ENCODE measurements around the gene CGREF1. TPM values are rescaled to one million over a fixed set of nuclear protein-coding genes. Genes with fewer than 3 reads are reported as not detected.

Gene CGREF1
- total RNA-seq, 1 experiment from 2014 or later: 2.1 TPM

GRCh38 chr2:27160191-27160590 is 41.3 kb upstream of the CGREF1 start:
- H3K9me3 Mint-ChIP-seq: peaks cover 3 to 4% of the 10 kb centered on the region in 2 experiments; a peak in 2 of 5 replicates
- Histone ChIP-seq H3K56ac (ENCODE audit: insufficient read length, low read depth, low read length) (no peak overlapping the region), H2BK5ac (ENCODE audit: insufficient read length, low read length) (no peak overlapping the region), H4K20me1 (ENCODE audit: control insufficient read depth, insufficient read depth, insufficient read length) (no peaks in the 10 kb centered on the region), H3K27me3 (ENCODE audit: insufficient read depth, low read length) (no peaks in the 10 kb centered on the region), H3K4me2 (ENCODE audit: insufficient read depth, insufficient read length, low read length) (no peak overlapping the region), H2BK20ac (ENCODE audit: low read depth, low read length, poor library complexity, severe bottlenecking) (no peak overlapping the region), H2BK15ac (ENCODE audit: low read depth, low read length) (no peak overlapping the region), H2AFZ (ENCODE audit: low read length) (no peak overlapping the region), H3K79me2 (ENCODE audit: insufficient read depth, low read length) (no peaks in the 10 kb centered on the region), H3K9ac (ENCODE audit: extremely low read depth, insufficient read length, low read length) (no peak overlapping the region), H3K4me1 (ENCODE audit: insufficient read depth, low read length) (no peaks in the 10 kb centered on the region), H3K18ac (ENCODE audit: insufficient read length, low read depth, low read length) (no peak overlapping the region), H2AK5ac (ENCODE audit: insufficient read length, low read length) (no peak overlapping the region), H3K9me3 (ENCODE audit: control insufficient read depth, low read depth, low read length) (no peaks in the 10 kb centered on the region), H4K5ac (ENCODE audit: insufficient read length, low read depth, low read length) (no peak overlapping the region), H4K8ac (replicated peaks; ENCODE audit: insufficient read length, low read depth, low read length) (no peak overlapping the region), H2BK120ac (ENCODE audit: low read depth, low read length, poor library complexity, severe bottlenecking) (no peak overlapping the region), H3T11ph (ENCODE audit: low read length) (no peak overlapping the region), H2BK12ac (ENCODE audit: insufficient read length, low read depth, low read length) (no peak overlapping the region), H4K91ac (ENCODE audit: insufficient read length, low read depth, low read length) (no peak overlapping the region), H3K27ac (ENCODE audit: insufficient read length, low read depth, low read length) (no peak overlapping the region), H3K14ac (ENCODE audit: insufficient read depth, low read length) (no peak overlapping the region), H3K23me2 (ENCODE audit: insufficient read length, low read depth, low read length, poor library complexity, severe bottlenecking) (no peaks in the 10 kb centered on the region), H3K4ac (ENCODE audit: low read depth, low read length) (no peak overlapping the region), H3K79me1 (ENCODE audit: insufficient read depth, low read depth, low read length, poor library complexity, severe bottlenecking) (no peaks in the 10 kb centered on the region), H3K23ac (ENCODE audit: insufficient read length, low read depth, low read length) (no peak overlapping the region)
- no CpG with 5 or more reads among the region's 9 CpGs for WGBS (ENCODE audit: extremely low coverage, insufficient read length, low lambda C conversion rate)
- peaks cover 2% of the 10 kb centered on the region; the same call in 1 of the 2 replicates for H3K27me3 Mint-ChIP-seq (ENCODE audit: low read depth)
- peaks cover 9 to 15% of the 10 kb centered on the region in 2 experiments for H3K4me1 Mint-ChIP-seq
- no peak for TF ChIP-seq CTCF (conservative IDR thresholded peaks at IDR 0.05)
- H3K4me3 Mint-ChIP-seq: no peak overlapping the region
- DNase-seq: no peak
- no peak overlapping the region; a peak in 1 of 7 replicates for H3K27ac Mint-ChIP-seq
- peaks cover 0 to 1% (median 0%) of the 10 kb centered on the region in 3 experiments; a peak in 2 of 7 replicates for H3K36me3 Mint-ChIP-seq (ENCODE audit: insufficient read depth in 1 of 3, low read depth in 3 of 3)

All from H9 (cell line).